ENCODE data around the gene MICB.
"Not testable (repeated sequence)": the region's sequence is repeated elsewhere in the genome, so short reads cannot be mapped to it uniquely, and the experiment has no call there.

MICB gene

GRCh38 chr6:31509036-31509435 is 11.1 kb downstream of the MICB start:
- DNase-seq (ENCODE audit: low read depth in 2 of 2), result not testable (repeated sequence)

GRCh38 chr6:31510007-31510406 is 12.1 kb downstream of the MICB start:
- no peak for DNase-seq (ENCODE audit: low read depth in 2 of 2)

- DNase-seq (ENCODE audit: low read depth in 2 of 2), result no peak
Measured at GRCh38 chr6:31513456-31514165, 15.7 kb downstream of the MICB start.

GRCh38 chr6:31521835-31522234 is 23.9 kb downstream of the MICB start:
- DNase-seq (ENCODE audit: low read depth in 2 of 2), result no peak

GRCh38 chr6:31525553-31525931 is 27.6 kb downstream of the MICB start:
- DNase-seq (ENCODE audit: low read depth in 2 of 2), result no peak

- no peak for DNase-seq (ENCODE audit: low read depth in 2 of 2)
Measured at GRCh38 chr6:31525932-31526591, 28.1 kb downstream of the MICB start.

GRCh38 chr6:31528307-31528777 is 30.4 kb downstream of the MICB start:
- DNase-seq (ENCODE audit: low read depth in 2 of 2), result no peak

- DNase-seq (ENCODE audit: low read depth in 2 of 2), result no peak
Measured at GRCh38 chr6:31528821-31529328, 30.9 kb downstream of the MICB start, which contains the start of gene MCCD1. MCCD1 (plus strand) TSS chr6:31528962; CDS start chr6:31529015, 53 bp downstream.

GRCh38 chr6:31529329-31530150 is 31.6 kb downstream of the MICB start:
- no peak for DNase-seq (ENCODE audit: low read depth in 2 of 2)

- no peak for DNase-seq (ENCODE audit: low read depth in 2 of 2)
Measured at GRCh38 chr6:31530659-31531058, 32.7 kb downstream of the MICB start.

GRCh38 chr6:31531162-31531561 is 33.2 kb downstream of the MICB start:
- DNase-seq (ENCODE audit: low read depth in 2 of 2), result no peak

GRCh38 chr6:31531771-31532643 is 34.1 kb downstream of the MICB start:
- DNase-seq (ENCODE audit: low read depth in 2 of 2), result no peak

- DNase-seq (ENCODE audit: low read depth in 2 of 2), result no peak
Measured at GRCh38 chr6:31532644-31533454, 34.9 kb downstream of the MICB start.

GRCh38 chr6:31533455-31533841 is 35.5 kb downstream of the MICB start:
- DNase-seq (ENCODE audit: low read depth in 2 of 2), result no peak

GRCh38 chr6:31534011-31534410 is 36.1 kb downstream of the MICB start:
- DNase-seq (ENCODE audit: low read depth in 2 of 2), result no peak

GRCh38 chr6:31534521-31535040 is 36.6 kb downstream of the MICB start:
- DNase-seq (ENCODE audit: low read depth in 2 of 2), result no peak

GRCh38 chr6:31535538-31536324 is 37.8 kb downstream of the MICB start:
- no peak for DNase-seq (ENCODE audit: low read depth in 2 of 2)

- no peak for DNase-seq (ENCODE audit: low read depth in 2 of 2)
Measured at GRCh38 chr6:31538805-31539400, 41.0 kb downstream of the MICB start.

GRCh38 chr6:31540640-31541039 is 42.7 kb downstream of the MICB start:
- DNase-seq (ENCODE audit: low read depth in 2 of 2), result no peak
